Measurements from ENCODE around the gene ANKS1A.

DNA sequence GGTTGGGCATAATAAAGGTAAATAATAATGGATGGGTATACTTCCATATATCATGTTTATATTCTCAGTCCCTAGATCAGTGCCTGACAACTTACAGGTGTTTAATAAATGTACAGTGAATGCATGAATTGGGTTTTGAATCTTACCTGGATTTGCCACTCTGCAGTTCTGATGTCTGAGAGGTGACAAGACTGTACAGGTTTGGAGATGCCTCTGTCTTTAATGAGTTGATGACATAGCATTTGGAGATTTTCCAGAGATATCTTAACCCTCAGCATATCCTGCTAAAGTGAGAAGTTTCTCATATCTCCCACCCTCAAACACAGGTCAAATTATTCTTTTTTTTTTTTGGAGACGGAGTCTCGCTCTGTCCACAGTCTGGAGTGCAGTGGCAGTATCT lies 2.2 kb downstream of the ANKS1A start:
- no peak for TF ChIP-seq ZNF274 (IDR thresholded peaks at IDR 0.05; ENCODE audit: low read depth, low read length)
- TF ChIP-seq SUZ12 (IDR thresholded peaks at IDR 0.05; ENCODE audit: extremely low read depth, insufficient read depth, insufficient read length): no peak
- TF ChIP-seq YY1 (IDR thresholded peaks at IDR 0.05; ENCODE audit: insufficient read depth, insufficient read length): no peak
